Transverse colon (tissue), 4 donors: Measurements from ENCODE around the gene ANO9. TPM values are rescaled to one million over a fixed set of nuclear protein-coding genes. Genes with fewer than 3 reads are reported as not detected.

Experiments
- DNase-seq: peaks from one replicate; pipeline ENCODE4 v3.0.0-alpha.2; 2019
- H3K27ac ChIP-seq, 4 donors: fragments of 200-600 bp; sonication (generic); 2 replicates each; pipeline ENCODE4 v1.5.1; 2016 to 2018; ENCODE audit warnings: inconsistent platforms in 4 of 4
- H3K27me3 ChIP-seq: fragments of 200-600 bp; sonication (generic); 2 replicates; pipeline ENCODE4 v1.5.1; 2017; ENCODE audit warnings: inconsistent platforms
- H3K36me3 ChIP-seq, 4 donors: fragments of 200-600 bp; sonication (generic); 2 replicates each; pipeline ENCODE4 v1.5.1; 2017 to 2019; ENCODE audit warnings: inconsistent platforms in 4 of 4
- H3K4me1 ChIP-seq, 4 donors: fragments of 200-600 bp; sonication (generic); 2 replicates each; pipeline ENCODE4 v1.5.1; 2017 to 2020; ENCODE audit warnings: inconsistent platforms in 4 of 4
- H3K4me3 ChIP-seq, 4 donors: fragments of 200-600 bp; sonication (generic); 1 replicate in 1 of 4; 2 replicates in 3 of 4; pipeline versions ENCODE4 v1.5.1 to v1.6.1; 2017 to 2019; ENCODE audit warnings: inconsistent platforms in 4 of 4
- H3K9me3 ChIP-seq, 2 donors: fragments of 200-600 bp; sonication (generic); 2 replicates each; pipeline ENCODE4 v1.5.1; 2017 to 2019; ENCODE audit warnings: inconsistent platforms in 2 of 2
- CTCF ChIP-seq, 5 experiments: fragments of 200-600 bp in 3 of 5; fragments of 450-650 bp in 2 of 5; sonication (generic) in 3 of 5; IDR thresholded peaks; 1 replicate in 2 of 5; 2 replicates in 3 of 5; pipeline ENCODE4 v1.5.1; 2016 to 2017; ENCODE audit warnings: antibody characterized with exemption in 5 of 5, inconsistent platforms in 3 of 5, mild to moderate bottlenecking in 2 of 5, moderate library complexity in 1 of 5
- EP300 ChIP-seq: sonication (generic); formaldehyde crosslinking; IDR thresholded peaks from one replicate; pipeline ENCODE4 v1.6.1; 2017; ENCODE audit warnings: antibody characterized with exemption, low read depth
- POLR2A ChIP-seq: fragments of 450-650 bp; IDR thresholded peaks from one replicate; pipeline ENCODE4 v1.6.1; 2016; ENCODE audit warnings: antibody characterized with exemption, mild to moderate bottlenecking, moderate library complexity
- POLR2AphosphoS5 ChIP-seq, 3 donors: sonication (generic); formaldehyde crosslinking; IDR thresholded peaks; one replicate each; pipeline ENCODE4 v1.6.1; 2016; ENCODE audit warnings: antibody characterized with exemption in 3 of 3
- WGBS, 2 donors: methylation state at CpG; one replicate each; pipeline ENCODE4 v1.1.5; 2018; ENCODE audit warnings: low coverage in 1 of 2; 5-methylcytosine and 5-hydroxymethylcytosine counted together
- in situ Hi-C, 4 donors: fragments of 200-750 bp; cut with MboI; loops; one replicate each; pipeline versions ENCODE4 v1.15.0 to v1.15.1; 2017; ENCODE audit warnings: low sequenced_read_pairs in 3 of 4, low pct_ligation_motif_present in 1 of 4, low pct_unique_long_range_greater_than_20kb in 1 of 4
- intact Hi-C: fragments of 100-400 bp; cut with DNase I; formaldehyde crosslinking; loops from one replicate; pipeline ENCODE4 v1.15.1; 2023; ENCODE audit warnings: low total_unique reads
- total RNA-seq, 4 donors: library from RNA; depleted of rRNA; stranded (reverse); fragments of >200 nt; gene quantifications; one replicate each; pipeline ENCODE4 v1.1.0, GENCODE V29; 2016

ANO9 gene
- total RNA-seq, 4 donors from 2014 or later: 117 to 490 (median 296) TPM

DNA sequence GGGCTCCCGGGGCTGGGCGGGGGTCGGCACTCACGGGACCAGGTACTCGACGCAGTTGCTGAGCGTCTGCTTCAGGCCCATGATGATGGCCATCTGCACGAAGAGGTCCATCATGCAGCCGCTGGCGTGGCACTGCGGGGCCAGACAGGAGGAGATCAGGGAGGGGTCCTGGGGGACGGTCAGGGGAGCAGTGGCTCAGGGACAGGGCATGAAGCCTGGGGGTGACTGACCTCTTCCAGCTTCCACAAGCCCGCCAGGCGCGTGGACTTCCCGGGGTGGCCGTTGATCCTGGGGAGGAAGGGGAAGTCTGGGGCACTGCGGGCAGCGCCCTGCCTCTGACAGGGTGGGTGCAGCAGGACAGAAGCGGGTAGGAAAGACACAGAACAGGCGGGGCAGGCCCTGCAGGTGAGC lies 20.9 kb downstream of the ANO9 start:
- Histone ChIP-seq H3K36me3 (no peaks in the 10 kb centered on the region), H3K9me3 (no peaks in the 10 kb centered on the region), H3K27ac (no peak overlapping the region), H3K4me1 (peaks cover 0 to 20% (median 7%) of the 10 kb centered on the region in 4 donors), H3K4me3 (no peak overlapping the region), H3K27me3 (peaks cover 21% of the 10 kb centered on the region)
- WGBS, 2 donors: 91% methylated on average over 20 of the region's 21 CpGs; no CpG with 5 or more reads in 1 of the 2 donors
- in situ Hi-C loops (no loop called here), intact Hi-C loops (no loop called here)
- no peak for DNase-seq
- TF ChIP-seq CTCF (IDR thresholded peaks at IDR 0.05): no peak
- no peak for TF ChIP-seq POLR2A
- TF ChIP-seq POLR2AphosphoS5 (IDR thresholded peaks at IDR 0.05): no peak
- TF ChIP-seq EP300: no peak

GRCh38 chr11:420054-420910 lies 21.5 kb downstream of the ANO9 start:
- DNase-seq: peak; percentile 8
- 89% methylated on average over 64 of the region's 71 CpGs; no CpG with 5 or more reads in 1 of the 2 donors for WGBS, 2 donors
- intact Hi-C loops (no loop called here), in situ Hi-C loops (no loop called here)
- Histone ChIP-seq H3K9me3 (no peaks in the 10 kb centered on the region), H3K27me3 (peaks cover 24% of the 10 kb centered on the region), H3K36me3 (no peaks in the 10 kb centered on the region), H3K4me3 (no peak overlapping the region), H3K4me1 (peaks cover 3 to 26% (median 13%) of the 10 kb centered on the region in 4 donors), H3K27ac (no peak overlapping the region)
- TF ChIP-seq POLR2A: no peak
- TF ChIP-seq CTCF (IDR thresholded peaks at IDR 0.05): no peak

GRCh38 chr11:419248-420005 lies 22.4 kb downstream of the ANO9 start:
- peaks cover 5 to 34% (median 20%) of the 10 kb centered on the region in 4 donors for H3K4me1 ChIP-seq
- H3K27me3 ChIP-seq: peaks cover 24% of the 10 kb centered on the region
- H3K27ac ChIP-seq: no peak overlapping the region
- no peak overlapping the region for H3K4me3 ChIP-seq
- H3K9me3 ChIP-seq: no peaks in the 10 kb centered on the region
- peak; percentile 7 for DNase-seq
- intact Hi-C loops: no loop called here
- WGBS, 2 donors: 93% methylated on average over 20 of the region's 20 CpGs; no CpG with 5 or more reads in 1 of the 2 donors
- in situ Hi-C loops: no loop called here
- TF ChIP-seq EP300 (no peak), POLR2AphosphoS5 (IDR thresholded peaks at IDR 0.05) (no peak), POLR2A (no peak), CTCF (IDR thresholded peaks at IDR 0.05) (no peak)
- H3K36me3 ChIP-seq: no peaks in the 10 kb centered on the region
